K562 (cell line): ENCODE data around the gene PLCB4.

Experiments used
- RFX5 ChIP-seq: IDR thresholded peaks from 2 replicates; pipeline ENCODE4 v1.6.1; 2011; ENCODE audit warnings: low read depth, mild to moderate bottlenecking, improper control_type of control experiment, low read length
- SRF ChIP-seq, 2 experiments: fragments of 250-450, 450-650 bp in 1 of 2; sonication (Bioruptor Pico) in 1 of 2; sonication (generic) in 1 of 2; formaldehyde crosslinking; IDR thresholded peaks; 2 replicates each; pipeline versions ENCODE4 v1.5.0 to v1.5.1; 2020 to 2022; ENCODE audit warnings: mild to moderate bottlenecking in 1 of 2, missing genetic modification reagents in 1 of 2
- TF ChIP-seq, protein P1 (sequence below): fragments of 250-450 bp; sonication (Bioruptor Pico); IDR thresholded peaks from 2 replicates; pipeline ENCODE4 v1.5.0; 2021; ENCODE audit warnings: mild to moderate bottlenecking, borderline replicate concordance
- TF ChIP-seq, protein P2 (sequence below), 3 experiments: IDR thresholded peaks in 2 of 3; conservative IDR thresholded peaks in 1 of 3; 2 replicates each; pipeline ENCODE4 v1.5.1; 2011 to 2012; ENCODE audit warnings: low read length in 3 of 3, mild to moderate bottlenecking in 3 of 3, control low read depth in 2 of 3, improper control_type of control experiment in 1 of 3, inconsistent platforms in 1 of 3, low read depth in 1 of 3, mixed read lengths in 1 of 3, moderate library complexity in 1 of 3; ENCODE audit not compliant: insufficient read depth in 2 of 3

DNA sequence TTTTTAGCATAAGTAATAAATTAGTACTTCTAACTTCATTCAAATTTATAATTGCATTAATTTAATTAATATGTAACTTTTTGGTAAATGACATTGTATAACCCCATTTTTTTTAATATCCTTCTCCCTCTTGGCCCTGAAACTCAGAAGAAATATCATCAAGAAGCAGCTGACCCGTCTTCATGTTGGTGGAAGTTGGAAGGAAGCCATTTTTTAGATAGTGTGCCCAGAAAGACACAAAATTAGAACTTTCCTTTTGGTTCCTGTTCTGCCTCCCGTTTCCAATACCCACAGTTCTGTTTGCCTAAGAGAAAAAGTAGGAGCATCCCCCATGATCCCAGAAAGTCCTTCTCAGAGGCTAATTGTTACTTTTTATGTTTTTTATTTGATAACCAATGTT is 65.5 kb downstream of the PLCB4 start:
- TF ChIP-seq RFX5, result no peak
- TF ChIP-seq, protein P1, sequence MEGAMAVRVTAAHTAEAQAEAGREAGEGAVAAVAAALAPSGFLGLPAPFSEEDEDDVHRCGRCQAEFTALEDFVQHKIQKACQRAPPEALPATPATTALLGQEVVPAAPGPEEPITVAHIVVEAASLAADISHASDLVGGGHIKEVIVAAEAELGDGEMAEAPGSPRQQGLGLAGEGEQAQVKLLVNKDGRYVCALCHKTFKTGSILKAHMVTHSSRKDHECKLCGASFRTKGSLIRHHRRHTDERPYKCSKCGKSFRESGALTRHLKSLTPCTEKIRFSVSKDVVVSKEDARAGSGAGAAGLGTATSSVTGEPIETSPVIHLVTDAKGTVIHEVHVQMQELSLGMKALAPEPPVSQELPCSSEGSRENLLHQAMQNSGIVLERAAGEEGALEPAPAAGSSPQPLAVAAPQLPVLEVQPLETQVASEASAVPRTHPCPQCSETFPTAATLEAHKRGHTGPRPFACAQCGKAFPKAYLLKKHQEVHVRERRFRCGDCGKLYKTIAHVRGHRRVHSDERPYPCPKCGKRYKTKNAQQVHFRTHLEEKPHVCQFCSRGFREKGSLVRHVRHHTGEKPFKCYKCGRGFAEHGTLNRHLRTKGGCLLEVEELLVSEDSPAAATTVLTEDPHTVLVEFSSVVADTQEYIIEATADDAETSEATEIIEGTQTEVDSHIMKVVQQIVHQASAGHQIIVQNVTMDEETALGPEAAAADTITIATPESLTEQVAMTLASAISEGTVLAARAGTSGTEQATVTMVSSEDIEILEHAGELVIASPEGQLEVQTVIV, result no peak
- TF ChIP-seq, protein P2, sequence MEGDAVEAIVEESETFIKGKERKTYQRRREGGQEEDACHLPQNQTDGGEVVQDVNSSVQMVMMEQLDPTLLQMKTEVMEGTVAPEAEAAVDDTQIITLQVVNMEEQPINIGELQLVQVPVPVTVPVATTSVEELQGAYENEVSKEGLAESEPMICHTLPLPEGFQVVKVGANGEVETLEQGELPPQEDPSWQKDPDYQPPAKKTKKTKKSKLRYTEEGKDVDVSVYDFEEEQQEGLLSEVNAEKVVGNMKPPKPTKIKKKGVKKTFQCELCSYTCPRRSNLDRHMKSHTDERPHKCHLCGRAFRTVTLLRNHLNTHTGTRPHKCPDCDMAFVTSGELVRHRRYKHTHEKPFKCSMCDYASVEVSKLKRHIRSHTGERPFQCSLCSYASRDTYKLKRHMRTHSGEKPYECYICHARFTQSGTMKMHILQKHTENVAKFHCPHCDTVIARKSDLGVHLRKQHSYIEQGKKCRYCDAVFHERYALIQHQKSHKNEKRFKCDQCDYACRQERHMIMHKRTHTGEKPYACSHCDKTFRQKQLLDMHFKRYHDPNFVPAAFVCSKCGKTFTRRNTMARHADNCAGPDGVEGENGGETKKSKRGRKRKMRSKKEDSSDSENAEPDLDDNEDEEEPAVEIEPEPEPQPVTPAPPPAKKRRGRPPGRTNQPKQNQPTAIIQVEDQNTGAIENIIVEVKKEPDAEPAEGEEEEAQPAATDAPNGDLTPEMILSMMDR (IDR thresholded peaks at IDR 0.05 in 2 of 3, conservative IDR thresholded peaks at IDR 0.05 in 1 of 3; ENCODE audit: insufficient read depth in 2 of 3, low read depth in 1 of 3, low read length in 3 of 3), result no peak
- TF ChIP-seq SRF (CRISPR knock-in tag; IDR thresholded peaks at IDR 0.05), result no peak
